ENCODE results near the gene NAV1. TPM values are rescaled to one million over a fixed set of nuclear protein-coding genes. Genes with fewer than 3 reads are reported as not detected.

The NAV1 gene, protein sequence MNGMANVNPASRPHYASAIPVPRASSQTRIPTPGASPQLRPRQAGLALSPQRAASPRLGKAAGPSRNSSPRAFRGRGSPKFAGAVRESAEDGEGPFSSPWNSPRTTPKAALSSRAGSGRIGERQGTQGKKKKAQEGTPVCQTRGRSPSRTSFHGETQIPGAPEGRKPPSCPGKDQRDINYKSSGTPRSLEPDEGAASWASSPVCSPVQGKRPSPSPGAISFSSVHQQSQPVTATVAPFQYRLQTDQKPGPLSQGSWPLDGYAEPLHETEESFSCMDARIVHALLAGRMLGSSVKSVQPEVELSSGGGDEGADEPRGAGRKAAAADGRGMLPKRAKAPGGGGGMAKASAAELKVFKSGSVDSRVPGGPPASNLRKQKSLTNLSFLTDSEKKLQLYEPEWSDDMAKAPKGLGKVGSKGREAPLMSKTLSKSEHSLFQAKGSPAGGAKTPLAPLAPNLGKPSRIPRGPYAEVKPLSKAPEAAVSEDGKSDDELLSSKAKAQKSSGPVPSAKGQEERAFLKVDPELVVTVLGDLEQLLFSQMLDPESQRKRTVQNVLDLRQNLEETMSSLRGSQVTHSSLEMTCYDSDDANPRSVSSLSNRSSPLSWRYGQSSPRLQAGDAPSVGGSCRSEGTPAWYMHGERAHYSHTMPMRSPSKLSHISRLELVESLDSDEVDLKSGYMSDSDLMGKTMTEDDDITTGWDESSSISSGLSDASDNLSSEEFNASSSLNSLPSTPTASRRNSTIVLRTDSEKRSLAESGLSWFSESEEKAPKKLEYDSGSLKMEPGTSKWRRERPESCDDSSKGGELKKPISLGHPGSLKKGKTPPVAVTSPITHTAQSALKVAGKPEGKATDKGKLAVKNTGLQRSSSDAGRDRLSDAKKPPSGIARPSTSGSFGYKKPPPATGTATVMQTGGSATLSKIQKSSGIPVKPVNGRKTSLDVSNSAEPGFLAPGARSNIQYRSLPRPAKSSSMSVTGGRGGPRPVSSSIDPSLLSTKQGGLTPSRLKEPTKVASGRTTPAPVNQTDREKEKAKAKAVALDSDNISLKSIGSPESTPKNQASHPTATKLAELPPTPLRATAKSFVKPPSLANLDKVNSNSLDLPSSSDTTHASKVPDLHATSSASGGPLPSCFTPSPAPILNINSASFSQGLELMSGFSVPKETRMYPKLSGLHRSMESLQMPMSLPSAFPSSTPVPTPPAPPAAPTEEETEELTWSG (N-terminal part only)
- 5.1 to 13.7 TPM (median 9.1 TPM) in 5 replicates for total RNA-seq (2022; extraction: Qiagen RNA extraction; ENCODE audit: low read depth)

GRCh38 chr1:201538612-201539551, at the start of gene NAV1:
NAV1 (plus strand) TSS chr1:201539127; CDS start chr1:201622885, 83,758 bp downstream.

DNA sequence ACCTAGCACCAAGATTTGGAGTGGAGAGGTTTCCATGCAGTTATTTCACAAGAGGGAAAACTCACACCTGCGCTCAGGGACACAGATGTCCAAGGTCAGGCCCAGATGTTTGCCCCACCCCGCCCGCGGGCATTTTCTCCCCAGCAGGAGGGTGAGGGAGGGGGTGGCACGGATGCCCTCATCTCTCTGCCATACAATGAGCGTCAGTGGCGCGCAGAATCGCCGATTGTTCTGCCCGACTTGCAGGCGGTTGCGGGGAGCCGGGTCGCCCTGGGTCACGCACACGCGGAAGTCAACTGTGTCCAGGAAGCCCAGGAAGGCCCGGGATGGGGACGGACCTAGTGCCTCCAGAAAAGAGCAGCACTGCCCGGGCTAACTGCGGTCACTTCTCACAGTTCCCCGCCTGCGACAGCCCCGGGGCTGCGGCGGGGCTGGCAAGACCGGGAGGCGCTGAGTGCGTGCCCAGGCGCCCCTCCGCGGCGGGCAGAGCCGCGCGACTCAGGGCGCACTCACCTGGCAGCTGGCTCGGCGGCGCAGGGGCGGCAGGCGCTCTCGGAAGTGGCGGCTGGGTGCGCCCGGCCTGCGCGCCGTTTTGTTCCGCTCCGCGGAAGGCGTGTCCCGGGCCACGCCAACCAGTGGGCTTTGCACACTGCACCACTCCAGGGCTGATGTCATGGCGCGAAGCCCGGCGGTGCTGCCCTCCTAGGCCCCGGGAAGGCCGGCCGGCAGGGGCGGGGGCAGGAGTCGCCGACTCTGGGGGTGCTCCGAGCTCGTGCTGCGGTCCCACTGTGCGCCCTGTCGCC, 32.2 kb upstream of the NAV1 start, which contains the start of gene CSRP1:
TSS of gene CSRP1 (minus strand) at position 567 of the 803 bp plus-strand sequence. CDS start 10,820 bp downstream, outside the sequence.

Other genes starting within 250 kb of the NAV1 start
- 0.34 TPM in 1 of 5 replicates, not detected in the others for gene TNNT2, start 161.4 kb upstream of the NAV1 start, total RNA-seq (2022; extraction: Qiagen RNA extraction; ENCODE audit: low read depth)
- gene LAD1, start 139.8 kb upstream of the NAV1 start, total RNA-seq (2022; extraction: Qiagen RNA extraction; ENCODE audit: low read depth), result 0.75 to 1.1 TPM (median 0.96 TPM) in 5 replicates
- gene TNNI1, start 117.4 kb upstream of the NAV1 start, total RNA-seq (2022; extraction: Qiagen RNA extraction; ENCODE audit: low read depth), result not detected in 5 replicates
- gene PHLDA3, start 69.9 kb upstream of the NAV1 start, total RNA-seq (2022; extraction: Qiagen RNA extraction; ENCODE audit: low read depth), result 60.4 to 170 TPM (median 155 TPM) in 5 replicates
- gene CSRP1, start 32.0 kb upstream of the NAV1 start, total RNA-seq (2022; extraction: Qiagen RNA extraction; ENCODE audit: low read depth), result 391 to 501 TPM (median 402 TPM) in 5 replicates